ENCODE data around the gene CADPS.

- TF ChIP-seq POLR2A (IDR thresholded peaks at IDR 0.05; ENCODE audit: low read length): no peak
- TF ChIP-seq GATA1 (IDR thresholded peaks at IDR 0.05; ENCODE audit: low read depth, low read length): no peak
These were observed 204.9 kb downstream of the CADPS start for GRCh38 chr3:62670351-62670750.
